Measurements from ENCODE around the gene PRKRIP1. TPM values are rescaled to one million over a fixed set of nuclear protein-coding genes. Genes with fewer than 3 reads are reported as not detected.

The PRKRIP1 gene
- total RNA-seq: 16.7 and 19.3 TPM in 2 replicates

GRCh38 chr7:102395873-102396709, at the start of gene PRKRIP1:
Gene PRKRIP1, plus strand, starts transcription at chr7:102396363. Its CDS starts 49 bp downstream, at chr7:102396412.

DNA sequence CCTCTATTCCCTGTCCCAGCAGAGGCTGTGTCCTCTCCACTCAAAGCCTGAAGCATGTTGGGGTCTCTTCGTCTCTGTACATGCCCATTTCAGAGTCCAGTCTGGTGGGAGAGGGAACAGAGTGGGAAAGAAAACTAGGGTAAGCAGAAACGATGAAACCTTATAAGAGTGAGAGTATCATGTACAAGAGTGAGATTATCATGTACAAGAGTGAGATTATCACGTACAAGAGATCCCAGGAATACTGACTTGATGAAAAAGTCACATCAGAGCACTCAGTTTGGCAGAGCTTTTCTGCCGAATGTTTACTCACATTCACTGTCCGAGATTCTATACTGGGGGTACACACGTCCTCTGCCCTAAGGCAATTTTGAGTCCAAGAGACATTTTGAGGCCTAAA, 39.8 kb upstream of the PRKRIP1 start, which contains the start of gene SPDYE6:
SPDYE6 (minus strand) TSS at position 101 of the 400 bp plus-strand sequence. CDS start 421 bp downstream, outside the sequence.

GRCh38 chr7:102433219-102434038, 37.3 kb downstream of the PRKRIP1 start, which contains the start of gene ORAI2:
Gene ORAI2, plus strand, starts transcription at chr7:102433575. Its CDS starts 5,382 bp downstream, at chr7:102438957.

DNA sequence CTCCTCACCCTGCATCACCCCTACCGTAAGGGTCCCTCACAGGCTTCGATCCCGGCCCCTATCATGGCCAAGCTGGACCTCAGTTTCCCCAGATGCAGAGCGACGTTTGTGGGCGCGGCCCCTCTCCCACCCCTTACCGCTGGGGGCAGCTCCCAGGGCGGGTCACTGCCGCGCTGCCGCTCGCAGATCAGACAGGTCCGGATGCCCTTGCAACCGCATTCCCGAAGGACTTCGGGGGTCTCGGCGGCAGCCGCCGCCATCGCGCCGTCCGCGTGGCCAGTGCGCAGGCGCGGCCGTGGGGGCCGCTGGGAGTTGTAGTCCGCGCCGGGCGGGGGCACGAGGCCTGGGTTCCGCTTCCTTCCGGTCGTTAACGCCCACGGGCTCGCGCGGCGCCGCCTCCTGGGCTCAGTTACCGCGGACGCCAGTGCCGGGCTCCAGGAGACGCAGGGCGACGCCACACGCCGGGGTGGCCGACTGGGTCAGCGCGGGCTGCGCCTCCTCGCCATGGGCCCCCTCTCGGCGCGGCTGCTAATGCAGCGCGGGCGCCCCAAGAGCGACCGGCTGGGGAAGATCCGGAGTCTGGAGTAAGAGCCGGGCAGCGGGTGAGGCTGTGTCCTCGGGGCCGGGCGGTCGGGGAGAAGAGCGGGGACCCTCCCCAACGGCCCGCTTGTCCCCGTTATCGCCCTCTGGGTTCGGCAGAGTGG, 68.6 kb downstream of the PRKRIP1 start, which contains the start of the genes ALKBH4 and LRWD1:
ALKBH4 (minus strand) TSS at position 287 of the 704 bp plus-strand sequence; CDS start at position 260, 27 bp downstream.
LRWD1 (plus strand) TSS at position 408 of the 704 bp plus-strand sequence; CDS start at position 505, 97 bp downstream.

Other genes with a start within 250 kb of the PRKRIP1 start
- 1.5 and 3.3 TPM in 2 replicates for gene SH2B2, start 109.5 kb upstream of the PRKRIP1 start, total RNA-seq
- gene SPDYE6, start 39.9 kb upstream of the PRKRIP1 start, total RNA-seq: 0.15 and 0.17 TPM in 2 replicates
- 40.1 and 52.9 TPM in 2 replicates for gene ORAI2, start 37.2 kb downstream of the PRKRIP1 start, total RNA-seq
- 13.2 and 17.4 TPM in 2 replicates for gene ALKBH4, start 68.5 kb downstream of the PRKRIP1 start, total RNA-seq
- 15.0 and 23.5 TPM in 2 replicates for gene LRWD1, start 68.6 kb downstream of the PRKRIP1 start, total RNA-seq
- gene POLR2J, start 82.6 kb downstream of the PRKRIP1 start, total RNA-seq: 27.6 and 29.4 TPM in 2 replicates
- 3.0 and 3.5 TPM in 2 replicates for gene RASA4B, start 121.4 kb downstream of the PRKRIP1 start, total RNA-seq
- 0.99 and 1.9 TPM in 2 replicates for gene UPK3BL2, start 147.3 kb downstream of the PRKRIP1 start, total RNA-seq
- gene SPDYE2, start 154.9 kb downstream of the PRKRIP1 start, total RNA-seq: not detected in 2 replicates
- gene POLR2J3, start 176.2 kb downstream of the PRKRIP1 start, total RNA-seq: 28.8 and 33.3 TPM in 2 replicates
- gene RASA4, start 220.4 kb downstream of the PRKRIP1 start, total RNA-seq: 6.5 and 7.4 TPM in 2 replicates
- 10.3 and 12.2 TPM in 2 replicates for gene UPK3BL1, start 246.4 kb downstream of the PRKRIP1 start, total RNA-seq